HepG2 (cell line): ENCODE data around the gene DUS3L. TPM values are rescaled to one million over a fixed set of nuclear protein-coding genes. Genes with fewer than 3 reads are reported as not detected.

Experiments used
- CHD4 ChIP-seq: fragments of 200-600 bp; sonication (generic); IDR thresholded peaks from 2 replicates; pipeline ENCODE4 v1.7.0; 2017; ENCODE audit warnings: mild to moderate bottlenecking, low read length, borderline replicate concordance
- CREB1 ChIP-seq, 2 experiments: fragments of 450-650 bp in 1 of 2; IDR thresholded peaks; 2 replicates each; pipeline ENCODE4 v1.6.1; 2016 to 2017; ENCODE audit warnings: control low read depth in 1 of 2, mild to moderate bottlenecking in 1 of 2, missing compliant biosample characterization in 1 of 2, missing genetic modification characterization in 1 of 2
- FLYWCH1 ChIP-seq: sonication (generic); formaldehyde crosslinking; IDR thresholded peaks from 2 replicates; pipeline ENCODE4 v1.8.1; 2023; ENCODE audit warnings: mild to moderate bottlenecking, missing genetic modification reagents
- HMG20A ChIP-seq: IDR thresholded peaks from 2 replicates; pipeline ENCODE4 v1.6.1; 2016; ENCODE audit warnings: borderline replicate concordance
- KLF6 ChIP-seq: IDR thresholded peaks from 2 replicates; pipeline ENCODE4 v1.8.0; 2016; ENCODE audit warnings: missing biosample characterization, missing genetic modification reagents
- MATR3 ChIP-seq: sonication (generic); formaldehyde crosslinking; IDR thresholded peaks from 2 replicates; pipeline ENCODE4 v1.4.0; 2020; ENCODE audit warnings: missing genetic modification reagents
- NR2C2 ChIP-seq: sonication (generic); formaldehyde crosslinking; IDR thresholded peaks from 2 replicates; pipeline ENCODE4 v1.4.0; 2020; ENCODE audit warnings: missing genetic modification reagents, mild to moderate bottlenecking, moderate library complexity, borderline replicate concordance
- PCBP1 ChIP-seq: fragments of 200-400 bp; formaldehyde crosslinking; IDR thresholded peaks from 2 replicates; pipeline ENCODE4 v1.6.1; 2017; ENCODE audit warnings: mild to moderate bottlenecking, low read depth, low read length, borderline replicate concordance
- ZKSCAN5 ChIP-seq: sonication (generic); formaldehyde crosslinking; IDR thresholded peaks from 2 replicates; pipeline ENCODE4 v1.5.1; 2020; ENCODE audit warnings: mild to moderate bottlenecking, missing genetic modification reagents
- ZNF142 ChIP-seq: sonication (generic); formaldehyde crosslinking; IDR thresholded peaks from 2 replicates; pipeline ENCODE4 v1.4.0; 2020; ENCODE audit warnings: missing genetic modification reagents
- ZNF563 ChIP-seq: sonication (generic); formaldehyde crosslinking; IDR thresholded peaks from 2 replicates; pipeline ENCODE4 v1.8.0; 2022; ENCODE audit warnings: mild to moderate bottlenecking, moderate library complexity, missing genetic modification reagents
- ZNF772 ChIP-seq: sonication (generic); formaldehyde crosslinking; IDR thresholded peaks from 2 replicates; pipeline ENCODE4 v1.5.0; 2020; ENCODE audit warnings: mild to moderate bottlenecking, missing genetic modification reagents
- ZNF776 ChIP-seq: sonication (generic); formaldehyde crosslinking; IDR thresholded peaks from 2 replicates; pipeline ENCODE4 v1.4.0; 2020; ENCODE audit warnings: mild to moderate bottlenecking, missing genetic modification reagents
- ZNF839 ChIP-seq: sonication (generic); formaldehyde crosslinking; IDR thresholded peaks from 2 replicates; pipeline ENCODE4 v1.4.0; 2020; ENCODE audit warnings: missing genetic modification reagents, mild to moderate bottlenecking, borderline replicate concordance
- polyA plus RNA-seq, 8 experiments: library from polyadenylated mRNA; depleted of rRNA in 3 of 8; stranded (reverse) in 7 of 8; unstranded in 1 of 8; fragments of >200 nt; fragmentation: Illumina TruSeq in 4 of 8; extraction: Trizol in 4 of 8; gene quantifications; 2 replicates each; pipeline versions ENCODE4 v1.2.1 to v1.2.3, GENCODE V29; 2011 to 2016; ENCODE audit warnings: low read depth in 4 of 8, missing spikeins in 1 of 8, mixed read lengths in 1 of 8; ENCODE audit not compliant: insufficient read depth in 1 of 8
- total RNA-seq, 5 experiments: library from RNA; depleted of rRNA; stranded (reverse); fragments of >200 nt; fragmentation: Illumina TruSeq; extraction: Trizol; gene quantifications; 2 replicates each; pipeline ENCODE4 v1.2.3, GENCODE V29; 2016; ENCODE audit warnings: low read depth in 1 of 5
- TF ChIP-seq, protein P1 (sequence below): sonication (generic); formaldehyde crosslinking; IDR thresholded peaks from 2 replicates; pipeline ENCODE4 v1.5.1; 2020; ENCODE audit warnings: missing genetic modification reagents, mild to moderate bottlenecking, borderline replicate concordance

Gene DUS3L
- total and polyA plus RNA-seq, 2 of the 13 experiments (the other 11 are each of a cell fraction or from before 2014, with no cell fraction given), result 13.3 to 25.1 TPM

DNA sequence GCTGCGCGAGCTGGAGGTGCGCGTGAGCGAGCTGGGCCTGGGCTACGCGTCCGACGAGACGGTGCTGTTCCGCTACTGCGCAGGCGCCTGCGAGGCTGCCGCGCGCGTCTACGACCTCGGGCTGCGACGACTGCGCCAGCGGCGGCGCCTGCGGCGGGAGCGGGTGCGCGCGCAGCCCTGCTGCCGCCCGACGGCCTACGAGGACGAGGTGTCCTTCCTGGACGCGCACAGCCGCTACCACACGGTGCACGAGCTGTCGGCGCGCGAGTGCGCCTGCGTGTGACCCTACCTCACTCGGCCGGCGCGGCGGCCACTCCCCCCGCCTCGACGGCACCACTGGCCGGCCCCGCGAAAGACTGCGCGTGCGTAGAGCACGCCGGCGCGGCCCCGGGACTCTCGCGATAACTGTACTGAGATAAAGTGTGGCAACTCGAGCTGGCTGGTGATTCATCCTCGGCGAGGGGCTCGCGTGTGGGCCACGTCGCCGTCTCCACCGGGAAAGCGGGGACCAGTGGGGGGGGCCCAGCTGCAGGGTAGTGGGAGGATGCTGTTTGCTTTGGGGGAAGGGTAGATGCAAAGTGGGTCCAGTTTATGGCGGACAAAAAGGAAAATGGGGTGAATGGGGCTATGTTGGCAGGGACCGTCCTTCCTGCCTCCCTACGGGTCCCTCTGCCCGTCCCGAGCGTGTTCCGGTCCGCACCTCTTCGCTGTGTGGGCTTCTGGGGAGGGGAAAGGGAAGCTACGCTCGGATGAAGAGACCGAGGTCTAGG is 37.1 kb upstream of the DUS3L start (continued):
- TF ChIP-seq ZNF142 (no peak), NR2C2 (CRISPR knock-in tag) (peak; percentile 83), ZNF772 (CRISPR knock-in tag) (peak; percentile 95), ZKSCAN5 (CRISPR knock-in tag) (0 out of 2 replicates have a peak, but pooled peaks have one; percentile 23), HMG20A (CRISPR knock-in tag) (peak; percentile 20; the same call in 1 of the 2 replicates), ZNF563 (peak; percentile 92; the same call in 1 of the 2 replicates), ZNF839 (CRISPR knock-in tag) (0 out of 2 replicates have a peak, but pooled peaks have one; percentile 66), CREB1 (IDR thresholded peaks at IDR 0.05) (peak; percentile 33), CREB1 (CRISPR knock-in tag; IDR thresholded peaks at IDR 0.05) (no peak), PCBP1 (0 out of 2 replicates have a peak, but pooled peaks have one; percentile 73), KLF6 (CRISPR knock-in tag) (peak; percentile 96), ZNF776 (CRISPR knock-in tag) (peak; percentile 93), FLYWCH1 (CRISPR knock-in tag) (0 out of 2 replicates have a peak, but pooled peaks have one; percentile 66), MATR3 (CRISPR knock-in tag) (no peak), CHD4 (no peak)
- TF ChIP-seq, protein P1, sequence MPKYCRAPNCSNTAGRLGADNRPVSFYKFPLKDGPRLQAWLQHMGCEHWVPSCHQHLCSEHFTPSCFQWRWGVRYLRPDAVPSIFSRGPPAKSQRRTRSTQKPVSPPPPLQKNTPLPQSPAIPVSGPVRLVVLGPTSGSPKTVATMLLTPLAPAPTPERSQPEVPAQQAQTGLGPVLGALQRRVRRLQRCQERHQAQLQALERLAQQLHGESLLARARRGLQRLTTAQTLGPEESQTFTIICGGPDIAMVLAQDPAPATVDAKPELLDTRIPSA (CRISPR knock-in tag), result no peak
